ENCODE data around the gene EPHB1.

GRCh38 chr3:134900482-134900881 is 105.4 kb downstream of the EPHB1 start:
- TF ChIP-seq CTCF (IDR thresholded peaks at IDR 0.05; ENCODE audit: extremely low read depth in 1 of 2, insufficient read depth in 1 of 2, low read depth in 1 of 2, low read length in 2 of 2), result no peak
- TF ChIP-seq POLR2A (IDR thresholded peaks at IDR 0.05; ENCODE audit: low read depth, low read length), result no peak
- no peak for TF ChIP-seq EZH2 (IDR thresholded peaks at IDR 0.05; ENCODE audit: borderline replicate concordance, low read depth, low read length, severe bottlenecking)
- TF ChIP-seq MYC (IDR thresholded peaks at IDR 0.05; ENCODE audit: low read depth, low read length), result no peak
- no peak for TF ChIP-seq MAX (IDR thresholded peaks at IDR 0.05; ENCODE audit: insufficient read depth, insufficient read length)
- no peak for TF ChIP-seq POLR2AphosphoS5 (IDR thresholded peaks at IDR 0.05; ENCODE audit: insufficient read depth, low read depth, low read length)
- TF ChIP-seq JUN (IDR thresholded peaks at IDR 0.05; ENCODE audit: borderline replicate concordance, insufficient read depth, insufficient read length, low read depth), result no peak
- no peak for TF ChIP-seq GATA2 (IDR thresholded peaks at IDR 0.05; ENCODE audit: insufficient read depth, insufficient read length, low read depth, low read length)
